HG03095 (cell line): ENCODE measurements around the gene FKRP.
"Not testable (repeated sequence)": the region's sequence is repeated elsewhere in the genome, so short reads cannot be mapped to it uniquely, and the experiment has no call there.

Experiments
- ATAC-seq: cut with Tn5 transposase; IDR thresholded peaks from one replicate; pipeline ENCODE4 v1.9.1; 2021; ENCODE audit warnings: moderate library complexity; ENCODE audit not compliant: unreplicated experiment

The FKRP gene

GRCh38 chr19:46784262-46785053, 38.6 kb downstream of the FKRP start:
- peak; percentile 40 for ATAC-seq

DNA sequence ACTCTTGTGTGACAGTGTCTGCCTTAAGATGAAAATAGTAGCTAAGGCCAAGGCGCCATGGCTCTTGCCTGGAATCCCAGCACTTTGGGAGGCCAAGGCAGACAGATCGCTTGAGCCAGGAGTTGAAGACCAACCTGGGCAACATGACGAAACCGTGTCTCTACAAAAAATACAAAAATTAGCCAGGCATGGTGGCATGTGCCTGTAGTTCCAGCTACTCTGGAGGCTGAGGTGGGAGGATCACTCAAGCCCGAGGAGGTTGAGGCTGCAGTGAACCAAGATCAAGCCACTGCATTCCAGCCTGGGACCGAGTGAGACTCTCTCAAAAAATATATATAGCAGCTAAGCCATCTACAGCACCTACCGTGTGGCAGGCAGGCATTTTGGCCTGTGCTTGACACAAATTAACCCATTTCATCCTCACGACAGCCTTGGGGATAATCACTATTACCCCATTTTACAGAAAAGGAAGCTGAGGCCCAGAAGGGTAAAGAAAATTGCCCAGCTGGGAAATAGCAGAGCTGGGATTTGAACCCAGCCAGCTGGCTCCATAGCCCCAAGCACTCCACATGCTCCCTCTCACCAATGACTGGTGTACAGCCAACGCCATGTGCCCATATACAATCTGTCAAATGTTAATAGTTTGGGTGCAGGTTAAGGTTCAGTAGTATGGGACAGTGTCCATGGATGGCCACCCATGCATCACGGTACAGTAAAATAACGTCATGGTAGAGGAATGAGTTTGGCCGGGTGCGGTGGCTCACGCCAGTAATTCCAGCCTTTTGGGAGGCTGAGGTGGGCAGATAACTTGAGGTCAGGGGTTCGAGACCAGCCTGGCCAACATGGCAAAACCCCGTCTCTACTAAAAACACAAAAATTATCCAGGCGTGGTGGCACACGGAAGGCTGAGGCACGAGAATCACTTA, 39.5 kb downstream of the FKRP start:
- no peak for ATAC-seq

- ATAC-seq = no peak
These were observed 40.1 kb downstream of the FKRP start for GRCh38 chr19:46785980-46786235.

DNA sequence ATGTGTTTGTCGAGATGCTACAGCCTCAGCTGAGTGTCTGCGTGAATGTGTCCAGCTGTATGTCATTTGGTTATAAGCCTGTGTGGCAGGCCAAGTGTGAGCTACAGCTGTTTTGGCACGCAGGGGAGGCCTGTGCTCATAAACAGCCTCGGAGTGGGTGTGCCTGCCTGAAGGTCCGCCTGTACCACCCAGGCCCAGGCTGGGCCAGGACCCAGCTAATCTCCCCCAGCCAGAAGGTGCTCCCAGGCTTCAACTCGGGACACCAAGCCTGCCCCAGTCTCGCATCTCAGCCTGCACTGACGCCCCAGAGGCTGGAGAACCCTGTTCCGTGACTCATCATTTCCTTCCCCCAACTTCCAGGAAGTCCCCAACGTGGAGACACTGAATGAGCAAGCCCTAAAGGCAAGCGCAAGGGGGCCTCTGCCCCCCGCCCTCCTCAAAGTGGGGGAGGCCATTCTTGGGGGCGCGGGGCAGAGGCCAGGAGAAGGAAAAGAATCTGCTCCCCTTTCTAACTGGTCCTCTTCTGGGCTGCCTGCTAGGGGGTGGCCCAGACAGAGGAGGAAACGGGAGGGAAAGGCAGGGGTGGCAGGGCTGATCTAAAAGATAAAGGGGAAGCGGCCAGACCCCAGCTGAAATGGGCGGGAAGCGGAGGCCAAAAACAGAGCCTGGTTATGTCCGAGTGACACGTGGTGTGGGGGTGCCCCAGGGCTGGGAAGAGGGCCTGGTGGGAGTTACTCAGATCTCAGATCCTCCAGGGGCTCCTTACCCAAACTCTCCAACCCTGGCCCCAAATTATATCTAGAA, 40.6 kb downstream of the FKRP start:
- ATAC-seq = no peak

DNA sequence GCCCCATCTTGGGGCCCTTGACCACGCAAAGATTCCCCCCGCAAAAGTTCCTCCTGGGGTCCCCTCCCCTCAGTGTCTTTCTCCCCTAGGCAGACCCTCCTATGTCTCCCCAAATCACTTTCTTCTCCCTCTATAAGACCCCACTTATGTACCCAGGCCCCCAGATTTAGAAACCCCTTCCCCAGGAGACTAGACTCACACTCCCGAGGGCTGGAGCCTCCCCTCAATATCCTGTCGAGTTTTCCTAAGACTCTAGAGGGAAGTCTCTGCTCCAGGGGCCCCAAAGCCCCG, 41.1 kb downstream of the FKRP start:
- ATAC-seq = no peak

DNA sequence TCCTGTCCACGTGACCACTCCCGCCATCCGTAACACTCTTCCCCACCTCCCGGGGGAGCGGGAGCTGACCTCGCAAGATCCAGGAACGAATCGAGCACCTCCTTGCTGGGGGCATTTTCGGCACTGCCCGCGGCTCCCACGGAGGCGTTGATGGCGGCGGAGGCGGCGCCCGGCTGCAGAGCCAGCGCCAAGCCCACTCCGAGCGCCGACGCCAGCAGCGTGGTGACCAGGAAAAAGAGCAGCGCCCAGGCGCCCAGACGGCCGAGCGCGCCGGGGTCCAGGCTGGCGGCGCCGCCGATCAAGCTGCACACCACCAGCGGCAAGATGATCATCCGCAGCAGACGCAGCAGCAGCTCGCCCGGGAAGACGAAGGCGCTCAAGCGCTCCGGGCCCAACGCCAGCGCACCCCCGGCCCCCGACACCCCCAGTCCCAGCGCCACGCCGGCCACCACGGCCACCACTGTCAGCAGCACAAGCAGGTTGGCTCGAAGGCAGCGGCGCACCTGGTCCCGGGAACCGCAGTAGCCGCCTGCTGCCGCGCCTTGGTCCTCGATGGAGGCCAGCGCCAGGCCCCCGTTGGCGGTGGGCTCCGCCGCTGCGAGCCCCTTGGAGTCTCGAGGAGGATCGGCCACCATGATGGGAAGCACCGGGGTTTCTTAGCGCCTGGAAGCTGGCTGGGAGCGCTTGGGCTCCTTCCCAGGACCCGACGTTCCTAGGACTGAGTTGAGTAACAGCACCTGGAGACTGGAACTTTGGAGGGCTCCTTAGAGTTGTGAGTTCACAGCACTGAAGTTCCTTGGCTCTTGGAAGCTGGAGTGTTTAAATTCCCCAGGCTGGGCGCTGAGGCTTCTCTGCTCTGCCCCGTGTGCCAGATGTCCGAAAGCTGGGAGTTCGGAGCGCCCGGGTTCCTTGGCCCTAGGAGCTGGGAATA, 41.7 kb downstream of the FKRP start:
- no peak for ATAC-seq

DNA sequence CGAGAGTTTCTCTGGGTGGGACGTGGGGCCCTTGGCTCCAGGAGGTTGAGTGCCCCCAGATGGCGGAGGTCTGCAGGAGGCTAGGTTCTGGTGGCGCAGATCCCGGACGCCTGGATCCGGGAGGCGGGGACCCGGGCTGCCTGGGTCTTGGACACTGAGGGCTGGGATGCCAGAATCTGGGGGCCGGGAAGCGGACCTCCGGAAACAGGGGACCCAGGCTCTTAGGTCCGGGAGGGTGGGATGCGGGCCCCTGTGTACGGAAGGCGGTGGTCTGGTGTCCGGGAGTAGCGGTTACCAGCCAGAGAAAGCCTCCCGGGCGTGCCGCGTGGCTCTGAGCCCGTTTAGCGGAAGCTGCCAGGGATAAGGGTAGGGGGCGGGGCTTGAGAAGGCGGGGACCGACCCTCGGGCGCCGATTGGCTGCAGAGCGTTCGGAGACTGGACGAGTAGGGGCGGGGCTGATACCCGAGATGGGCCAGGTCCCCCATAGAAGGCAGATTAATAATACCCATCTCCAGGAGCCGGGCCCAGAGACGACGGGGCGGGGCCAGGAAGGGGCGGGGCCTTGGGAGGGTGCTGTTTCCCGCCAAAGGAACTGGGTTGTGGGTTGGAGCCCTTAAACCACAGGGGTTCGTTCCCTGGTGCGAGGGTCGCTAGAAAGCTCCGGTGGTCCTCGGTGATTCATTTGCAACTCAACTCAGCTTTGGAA, 42.6 kb downstream of the FKRP start, which contains the start of gene SLC1A5:
SLC1A5 (minus strand) TSS at position 333 of the 706 bp plus-strand sequence. CDS start 629 bp downstream, outside the sequence.
- ATAC-seq = peak; percentile 56

- ATAC-seq = no peak
These were observed 43.1 kb downstream of the FKRP start for GRCh38 chr19:46788968-46789338.

GRCh38 chr19:46789371-46789770, 43.5 kb downstream of the FKRP start:
- ATAC-seq = no peak

GRCh38 chr19:46791944-46792343, 46.1 kb downstream of the FKRP start:
- no peak for ATAC-seq

DNA sequence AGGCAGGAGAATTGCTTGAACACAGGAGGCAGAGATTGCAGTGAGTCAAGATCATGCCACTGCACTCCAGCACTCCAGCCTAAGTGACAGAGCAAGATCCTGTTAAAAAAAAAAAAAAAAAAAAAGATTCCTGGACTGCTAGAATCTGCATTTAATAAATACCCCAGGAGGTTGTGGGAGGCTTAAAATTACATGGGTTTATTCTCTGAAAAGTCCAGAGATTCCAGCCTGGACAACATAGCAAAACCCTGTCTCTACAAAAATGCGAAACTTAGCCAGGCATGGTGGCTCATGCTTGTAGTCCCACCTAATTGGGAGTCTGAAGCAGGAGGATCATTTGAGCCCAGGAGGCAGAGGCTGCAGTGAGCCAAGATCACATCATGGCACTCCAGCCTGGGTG, 52.0 kb downstream of the FKRP start:
- ATAC-seq = no peak

DNA sequence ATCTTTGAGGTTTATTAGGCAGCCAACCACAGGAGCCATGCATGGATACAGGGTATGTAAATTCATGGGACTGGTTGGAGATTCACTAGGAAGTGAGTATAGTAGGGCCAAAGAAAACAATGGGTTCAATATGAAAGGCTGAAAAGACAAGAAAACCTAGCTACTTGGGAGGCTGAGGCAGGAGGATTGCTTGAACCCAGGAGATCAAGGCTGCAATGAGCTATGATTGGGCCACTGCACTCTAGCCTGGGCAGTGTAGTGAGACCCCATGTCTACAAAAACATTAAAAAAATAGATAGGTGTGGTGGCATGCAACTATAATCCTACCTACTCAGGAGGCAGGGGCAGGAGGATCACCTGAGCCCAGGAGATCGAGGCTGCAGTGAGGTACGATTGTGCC, 52.9 kb downstream of the FKRP start:
- no peak for ATAC-seq

DNA sequence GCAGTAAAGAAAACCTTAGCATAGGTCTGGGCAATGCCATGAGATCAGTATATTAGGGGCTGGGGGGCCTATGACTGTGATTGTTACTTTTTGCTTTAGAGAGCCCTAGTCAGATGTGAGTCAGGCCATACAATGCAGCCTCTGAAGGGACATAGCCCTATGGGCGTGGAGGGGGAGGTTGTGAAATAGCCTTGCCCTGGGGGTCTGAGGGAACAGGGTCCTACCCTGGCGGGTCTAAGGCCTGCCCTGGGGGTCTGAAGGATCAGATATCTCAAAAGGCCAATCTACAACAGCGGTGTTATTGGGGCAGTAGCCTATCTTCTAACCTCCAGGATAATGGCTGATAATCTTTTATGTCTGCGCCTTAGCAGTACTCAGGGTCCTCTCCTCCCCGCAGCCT, 56.3 kb downstream of the FKRP start:
- ATAC-seq = no peak

- ATAC-seq = no peak
These were observed 57.7 kb downstream of the FKRP start for GRCh38 chr19:46803555-46803954.

DNA sequence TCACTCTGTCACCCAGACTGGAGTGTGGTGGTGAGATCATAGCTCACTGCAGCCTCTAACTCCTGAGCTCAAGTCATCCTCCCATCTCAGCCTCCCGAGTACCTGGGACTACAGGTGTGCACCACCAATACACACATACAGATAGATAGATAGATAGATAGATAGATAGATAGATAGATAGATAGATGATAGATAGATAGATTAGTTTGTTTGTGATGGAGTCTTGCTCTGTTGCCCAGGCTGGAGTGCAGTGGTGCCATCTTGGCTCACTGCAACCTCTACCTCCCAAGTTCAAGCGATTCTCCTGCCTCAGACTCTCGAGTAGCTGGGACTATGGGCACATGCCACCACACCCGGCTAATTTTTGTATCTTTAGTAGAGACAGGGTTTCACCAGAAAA, 58.6 kb downstream of the FKRP start:
- not testable (repeated sequence) for ATAC-seq

DNA sequence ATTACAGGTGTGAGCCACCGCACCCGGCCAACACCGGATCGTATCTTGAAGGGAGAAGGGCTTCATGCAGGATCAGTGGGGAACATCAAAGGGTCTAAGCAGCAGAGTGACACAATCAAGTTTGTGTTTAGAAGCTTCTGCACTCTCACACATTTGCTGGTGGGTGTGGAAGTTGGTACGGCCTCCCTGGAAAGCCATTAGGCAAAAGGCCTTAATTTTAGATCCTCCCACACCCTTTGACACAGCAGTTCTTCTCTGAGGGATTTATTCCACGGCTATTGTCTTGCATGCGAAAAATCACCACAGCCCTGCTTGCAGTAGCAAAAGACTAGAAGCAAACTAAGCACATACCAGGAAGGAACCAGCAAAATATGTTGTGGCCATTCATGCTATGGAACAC, 60.8 kb downstream of the FKRP start:
- no peak for ATAC-seq
